Neural cell (in vitro differentiated cells): ENCODE measurements around the gene CTPS2. TPM values are rescaled to one million over a fixed set of nuclear protein-coding genes. Genes with fewer than 3 reads are reported as not detected.

Experiments used
- H2AFZ ChIP-seq: fragments of 200-600, 300-800 bp; sonication (generic), shearing (Covaris generic); 2 replicates; pipeline ENCODE4 v1.6.0; 2014; ENCODE audit warnings: low read depth, mild to moderate bottlenecking, antibody characterized with exemption, low read length, moderate library complexity
- H3F3A ChIP-seq: fragments of 200-600 bp; shearing (Covaris generic); 2 replicates; pipeline ENCODE4 v1.6.1; 2016; ENCODE audit warnings: mild to moderate bottlenecking, moderate library complexity, mixed read lengths, antibody characterized with exemption, low read length; ENCODE audit not compliant: insufficient read depth, poor library complexity, severe bottlenecking
- H3K27ac ChIP-seq: fragments of 200-600, 300-800 bp; sonication (generic), shearing (Covaris generic); 2 replicates; pipeline ENCODE4 v1.5.1; 2014; ENCODE audit warnings: mild to moderate bottlenecking, low read length, moderate library complexity
- H3K27me3 ChIP-seq: fragments of 300-800, 200-600 bp; sonication (generic), shearing (Covaris generic); 2 replicates; pipeline ENCODE4 v1.6.0; 2014; ENCODE audit warnings: mild to moderate bottlenecking, low read depth, low read length, moderate library complexity; ENCODE audit not compliant: insufficient read depth
- H3K36me3 ChIP-seq: fragments of 300-800, 200-600 bp; sonication (generic), shearing (Covaris generic); 2 replicates; pipeline ENCODE4 v1.5.1; 2014; ENCODE audit warnings: mild to moderate bottlenecking, antibody characterized with exemption, low read length, moderate library complexity; ENCODE audit not compliant: insufficient read depth
- H3K4me2 ChIP-seq: fragments of 300-800, 200-600 bp; sonication (generic), shearing (Covaris generic); 2 replicates; pipeline ENCODE4 v1.6.0; 2014; ENCODE audit warnings: mild to moderate bottlenecking, low read length
- H3K4me3 ChIP-seq: fragments of 300-800, 200-600 bp; sonication (generic), shearing (Covaris generic); 2 replicates; pipeline ENCODE4 v1.5.1; 2014; ENCODE audit warnings: mild to moderate bottlenecking, low read length, moderate library complexity
- H3K79me2 ChIP-seq: fragments of 200-600 bp; shearing (Covaris generic); replicated peaks from 2 replicates; pipeline ENCODE4 v1.6.0; 2014; ENCODE audit warnings: mild to moderate bottlenecking, low read length, moderate library complexity; ENCODE audit not compliant: insufficient read depth
- H3K9ac ChIP-seq: fragments of 300-800, 200-600 bp; sonication (generic), shearing (Covaris generic); 2 replicates; pipeline ENCODE4 v1.6.1; 2016; ENCODE audit warnings: mild to moderate bottlenecking, low read length, mixed read lengths
- H3K9me2 ChIP-seq: fragments of 200-600 bp; shearing (Covaris generic); 2 replicates; pipeline ENCODE4 v1.6.1; 2016; ENCODE audit warnings: mild to moderate bottlenecking, low read length, mixed read lengths; ENCODE audit not compliant: insufficient read depth
- H3K9me3 ChIP-seq: fragments of 200-600, 300-800 bp; sonication (generic), shearing (Covaris generic); 2 replicates; pipeline ENCODE4 v1.6.1; 2016; ENCODE audit warnings: mild to moderate bottlenecking, mixed run types, low read length, moderate library complexity, mixed read lengths
- H4K20me1 ChIP-seq: fragments of 200-600 bp; shearing (Covaris generic); 2 replicates; pipeline ENCODE4 v1.6.1; 2016; ENCODE audit warnings: mild to moderate bottlenecking, mixed run types; ENCODE audit not compliant: insufficient read depth
- CTCF ChIP-seq: fragments of 450-650 bp; IDR thresholded peaks from 2 replicates; pipeline ENCODE4 v1.5.1; 2014; ENCODE audit warnings: antibody characterized with exemption, mild to moderate bottlenecking, moderate library complexity; ENCODE audit not compliant: poor library complexity, severe bottlenecking
- EP300 ChIP-seq: fragments of 450-650 bp; conservative IDR thresholded peaks from 2 replicates; pipeline ENCODE4 v1.6.1; 2014; ENCODE audit warnings: antibody characterized with exemption, mild to moderate bottlenecking, moderate library complexity; ENCODE audit not compliant: poor library complexity, severe bottlenecking
- EZH2 ChIP-seq: fragments of 200-600, 300-800 bp; shearing (Covaris generic), sonication (generic); IDR thresholded peaks from 2 replicates; pipeline ENCODE4 v1.6.1; 2014; ENCODE audit warnings: antibody characterized with exemption, low read length, borderline replicate concordance, mild to moderate bottlenecking; ENCODE audit not compliant: insufficient read depth, poor library complexity, severe bottlenecking
- MXI1 ChIP-seq: fragments of 450-650 bp; conservative IDR thresholded peaks from 2 replicates; pipeline ENCODE4 v1.6.1; 2014; ENCODE audit warnings: antibody characterized with exemption, mild to moderate bottlenecking; ENCODE audit not compliant: poor library complexity, severe bottlenecking
- POLR2AphosphoS5 ChIP-seq: IDR thresholded peaks from 2 replicates; pipeline ENCODE4 v1.6.1; 2012
- RAD21 ChIP-seq: fragments of 450-650 bp; conservative IDR thresholded peaks from 2 replicates; pipeline ENCODE4 v1.6.1; 2014; ENCODE audit warnings: antibody characterized with exemption, mild to moderate bottlenecking, moderate library complexity
- REST ChIP-seq: IDR thresholded peaks from 2 replicates; pipeline ENCODE4 v1.6.1; 2012; ENCODE audit warnings: borderline replicate concordance
- SMC3 ChIP-seq: fragments of 450-650 bp; conservative IDR thresholded peaks from 2 replicates; pipeline ENCODE4 v1.6.1; 2014; ENCODE audit warnings: antibody characterized with exemption, mild to moderate bottlenecking, moderate library complexity; ENCODE audit not compliant: poor library complexity
- TAF1 ChIP-seq: IDR thresholded peaks from 2 replicates; pipeline ENCODE4 v1.6.1; 2012; ENCODE audit warnings: low read depth
- polyA plus RNA-seq: library from polyadenylated mRNA; depleted of rRNA; stranded (reverse); fragments of >200 nt; gene quantifications from 2 replicates; pipeline ENCODE4 v1.2.3, GENCODE V29; 2014

CTPS2 gene
- polyA plus RNA-seq, 1 donor from 2014 or later: 17.1 TPM

GRCh38 chrX:16601885-16602284 lies 110.6 kb downstream of the CTPS2 start:
- Histone ChIP-seq H3K79me2 (no peaks in the 10 kb centered on the region), H2AFZ (no peak overlapping the region), H3K9ac (no peak overlapping the region), H3K36me3 (no peaks in the 10 kb centered on the region), H3K9me2 (no peaks in the 10 kb centered on the region), H3K27me3 (no peaks in the 10 kb centered on the region), H3K4me3 (no peak overlapping the region), H3K4me2 (no peak overlapping the region), H4K20me1 (no peaks in the 10 kb centered on the region), H3K27ac (no peak overlapping the region), H3F3A (no peaks in the 10 kb centered on the region), H3K9me3 (no peaks in the 10 kb centered on the region)
- TF ChIP-seq POLR2AphosphoS5 (no peak), EP300 (no peak), RAD21 (no peak), TAF1 (no peak), MXI1 (no peak), EZH2 (no peak), REST (no peak), SMC3 (no peak), CTCF (no peak)

GRCh38 chrX:16594490-16594889 lies 118.0 kb downstream of the CTPS2 start:
- H3K9ac ChIP-seq: no peak overlapping the region
- no peaks in the 10 kb centered on the region for H3K9me3 ChIP-seq
- no peaks in the 10 kb centered on the region for H4K20me1 ChIP-seq
- no peak overlapping the region for H2AFZ ChIP-seq
- H3K27me3 ChIP-seq: no peaks in the 10 kb centered on the region
- H3K4me3 ChIP-seq: no peak overlapping the region
- no peaks in the 10 kb centered on the region for H3K79me2 ChIP-seq
- TF ChIP-seq MXI1 (no peak), EP300 (no peak), REST (no peak), POLR2AphosphoS5 (no peak), RAD21 (no peak), SMC3 (no peak), CTCF (no peak), EZH2 (no peak), TAF1 (no peak)
- H3K9me2 ChIP-seq: no peaks in the 10 kb centered on the region
- no peak overlapping the region for H3K27ac ChIP-seq
- H3F3A ChIP-seq: no peaks in the 10 kb centered on the region
- no peak overlapping the region for H3K4me2 ChIP-seq
- no peaks in the 10 kb centered on the region for H3K36me3 ChIP-seq
